Stomach (tissue), 9 donors: ENCODE measurements around the gene NIPAL3. TPM values are rescaled to one million over a fixed set of nuclear protein-coding genes. Genes with fewer than 3 reads are reported as not detected.

Experiments
- DNase-seq, 2 donors: peaks; one replicate each; pipeline versions ENCODE4 v3.0.0 to v3.0.0-alpha.2; 2013 to 2019
- H3K27ac ChIP-seq, 5 donors: fragments of 200-600 bp in 4 of 5; sonication (generic) in 4 of 5; one replicate each; pipeline ENCODE4 v1.5.1; 2013 to 2019; ENCODE audit warnings: mild to moderate bottlenecking in 1 of 5, moderate library complexity in 1 of 5
- H3K27me3 ChIP-seq, 3 donors: fragments of 200-600 bp; sonication (generic); one replicate each; pipeline ENCODE4 v1.5.1; 2017 to 2019; ENCODE audit warnings: mixed run types in 1 of 3
- H3K36me3 ChIP-seq, 4 donors: fragments of 200-600 bp; sonication (generic); 1 replicate in 3 of 4; 2 replicates in 1 of 4; pipeline ENCODE4 v1.5.1; 2016 to 2019
- H3K4me1 ChIP-seq, 4 donors: fragments of 200-600 bp; sonication (generic); one replicate each; pipeline ENCODE4 v1.5.1; 2016 to 2019
- H3K4me3 ChIP-seq, 4 donors: fragments of 200-600 bp; sonication (generic) in 3 of 4; one replicate each; pipeline ENCODE4 v1.5.1; 2016 to 2019; ENCODE audit warnings: mild to moderate bottlenecking in 1 of 4
- H3K9me3 ChIP-seq, 4 donors: fragments of 200-600 bp; sonication (generic); one replicate each; pipeline ENCODE4 v1.5.1; 2016 to 2019
- CTCF ChIP-seq, 7 experiments: fragments of 450-650 bp in 4 of 7; fragments of 200-600 bp in 3 of 7; sonication (generic) in 3 of 7; IDR thresholded peaks; one replicate each; pipeline ENCODE4 v1.5.1; 2016 to 2019; ENCODE audit warnings: antibody characterized with exemption in 7 of 7, control low read depth in 2 of 7, mild to moderate bottlenecking in 1 of 7
- EP300 ChIP-seq: sonication (generic); formaldehyde crosslinking; IDR thresholded peaks from one replicate; pipeline ENCODE4 v1.6.1; 2017; ENCODE audit warnings: antibody characterized with exemption
- POLR2A ChIP-seq, 4 donors: fragments of 450-650 bp; IDR thresholded peaks; one replicate each; pipeline ENCODE4 v1.6.1; 2016; ENCODE audit warnings: antibody characterized with exemption in 4 of 4, control low read depth in 2 of 4, mild to moderate bottlenecking in 1 of 4, moderate library complexity in 1 of 4
- POLR2AphosphoS5 ChIP-seq, 3 donors: sonication (generic); formaldehyde crosslinking; IDR thresholded peaks; one replicate each; pipeline ENCODE4 v1.6.1; 2016; ENCODE audit warnings: antibody characterized with exemption in 3 of 3
- WGBS, 5 donors: extraction: QIAGEN DNeasy Blood & Tissue Kit in 3 of 5; methylation state at CpG; one replicate each; pipeline versions ENCODE4 v1.1.5 to v1.1.7; 2013 to 2018; 5-methylcytosine and 5-hydroxymethylcytosine counted together
- intact Hi-C: fragments of 100-400 bp; cut with DNase I; formaldehyde crosslinking; loops from one replicate; pipeline ENCODE4 v1.15.1; 2023; ENCODE audit warnings: low total_unique reads
- polyA plus RNA-seq, 3 donors: library from polyadenylated mRNA; stranded (reverse); fragments of 200-250 nt; gene quantifications; one replicate each; pipeline ENCODE4 v1.2.3, GENCODE V29; 2013
- total RNA-seq, 5 donors: library from RNA; depleted of rRNA; stranded (reverse); fragments of >200 nt; gene quantifications; one replicate each; pipeline versions ENCODE4 v1.1.0 to v1.2.3, GENCODE V29; 2014 to 2016
- donor health status: healthy with polysubstance abuse.
- donor health status: Bipolar disorder and iron deficiency.
- donor health status: healthy.

NIPAL3 gene
- total and polyA plus RNA-seq, 8 donors: 3.2 to 122 (median 19.1) TPM

- Histone ChIP-seq H3K9me3 (no peaks in the 10 kb centered on the region), H3K27ac (no peak overlapping the region), H3K27me3 (no peaks in the 10 kb centered on the region), H3K4me3 (no peak overlapping the region), H3K4me1 (peaks cover 0 to 25% (median 8%) of the 10 kb centered on the region in 4 donors), H3K36me3 (peaks cover 5 to 43% (median 23%) of the 10 kb centered on the region in 4 donors)
- TF ChIP-seq EP300 (no peak), CTCF (IDR thresholded peaks at IDR 0.05) (no peak), POLR2A (IDR thresholded peaks at IDR 0.05) (no peak), POLR2AphosphoS5 (IDR thresholded peaks at IDR 0.05) (no peak)
- no peak for DNase-seq
- intact Hi-C loops: no loop called here
- 79 to 90% (median 86%) methylated on average over 7 of the region's 7 CpGs for WGBS, 5 donors
Measured at GRCh38 chr1:24426744-24427544, 11.3 kb downstream of the NIPAL3 start.

- Histone ChIP-seq H3K4me1 (peaks cover 0 to 25% (median 8%) of the 10 kb centered on the region in 4 donors), H3K9me3 (no peaks in the 10 kb centered on the region), H3K36me3 (peaks cover 0 to 37% (median 17%) of the 10 kb centered on the region in 4 donors), H3K27me3 (no peaks in the 10 kb centered on the region), H3K27ac (no peak overlapping the region), H3K4me3 (no peak overlapping the region)
- no peak for TF ChIP-seq POLR2AphosphoS5 (IDR thresholded peaks at IDR 0.05)
- TF ChIP-seq POLR2A (IDR thresholded peaks at IDR 0.05): no peak
- TF ChIP-seq CTCF (IDR thresholded peaks at IDR 0.05): no peak
- TF ChIP-seq EP300: no peak
- DNase-seq: no peak
- intact Hi-C loops: no loop called here
- WGBS, 5 donors: 83 to 95% (median 84%) methylated on average over 1 of the region's 1 CpG
Measured at GRCh38 chr1:24427545-24427862, 11.9 kb downstream of the NIPAL3 start.

GRCh38 chr1:24435782-24436365 lies 20.3 kb downstream of the NIPAL3 start:
- DNase-seq: no peak
- H3K27ac ChIP-seq: no peak overlapping the region
- peaks cover 0 to 21% (median 17%) of the 10 kb centered on the region in 4 donors for H3K36me3 ChIP-seq
- 66 to 88% (median 83%) methylated on average over 7 to 8 of the region's 8 CpGs for WGBS, 5 donors
- peaks cover 11 to 19% (median 13%) of the 10 kb centered on the region in 4 donors for H3K4me1 ChIP-seq
- no peak overlapping the region for H3K4me3 ChIP-seq
- TF ChIP-seq EP300 (no peak), POLR2A (IDR thresholded peaks at IDR 0.05) (no peak), POLR2AphosphoS5 (IDR thresholded peaks at IDR 0.05) (no peak), CTCF (IDR thresholded peaks at IDR 0.05) (no peak)
- intact Hi-C loops: no loop called here
- H3K27me3 ChIP-seq: no peaks in the 10 kb centered on the region
- no peaks in the 10 kb centered on the region for H3K9me3 ChIP-seq

- peak overlapping the region in 2 of 5 donors; percentile 60 to 61 for H3K27ac ChIP-seq
- peaks cover 11 to 24% (median 18%) of the 10 kb centered on the region in 4 donors for H3K4me1 ChIP-seq
- peak in 1 of 2 donors; percentile 22 for DNase-seq
- WGBS, 5 donors: 73 to 79% (median 78%) methylated on average over 9 of the region's 9 CpGs
- intact Hi-C loops: no loop called here
- H3K27me3 ChIP-seq: no peaks in the 10 kb centered on the region
- H3K36me3 ChIP-seq: peaks cover 0 to 36% (median 31%) of the 10 kb centered on the region in 4 donors
- no peak overlapping the region for H3K4me3 ChIP-seq
- H3K9me3 ChIP-seq: no peaks in the 10 kb centered on the region
- no peak for TF ChIP-seq CTCF (IDR thresholded peaks at IDR 0.05)
- TF ChIP-seq POLR2A (IDR thresholded peaks at IDR 0.05): no peak
- TF ChIP-seq EP300: no peak
- TF ChIP-seq POLR2AphosphoS5 (IDR thresholded peaks at IDR 0.05): no peak
Measured at GRCh38 chr1:24437631-24438396, 22.2 kb downstream of the NIPAL3 start.
